C4-2B (cell line): ENCODE results near the gene ULK1.

Experiments
- ZFX ChIP-seq: fragments of 450-650 bp; IDR thresholded peaks from 2 replicates; pipeline ENCODE4 v1.6.1; 2017
- TF ChIP-seq, protein P1 (sequence below): fragments of 450-650 bp; conservative IDR thresholded peaks from 2 replicates; pipeline ENCODE4 v1.5.1; 2017; ENCODE audit warnings: mild to moderate bottlenecking

DNA sequence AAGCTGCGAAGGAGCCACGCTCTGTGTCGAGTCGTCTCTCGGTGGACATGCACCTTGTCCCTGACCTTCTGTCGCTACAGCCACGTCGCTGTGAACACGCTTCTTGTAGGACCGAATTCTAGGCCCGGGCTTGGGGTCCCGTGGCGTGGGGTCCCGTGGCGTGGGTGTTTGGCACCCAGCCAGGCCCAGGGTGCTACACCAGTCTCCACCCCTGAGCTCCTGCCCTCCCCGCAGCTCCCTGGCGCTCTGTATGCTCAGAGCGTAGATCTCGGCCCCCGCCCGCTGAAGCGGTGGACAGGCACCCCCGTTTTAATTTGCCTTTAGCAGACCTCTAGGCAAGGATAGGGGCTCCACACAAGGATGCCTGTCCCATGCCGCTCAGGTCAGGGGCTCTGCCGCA is 49.8 kb upstream of the ULK1 start:
- TF ChIP-seq, protein P1, sequence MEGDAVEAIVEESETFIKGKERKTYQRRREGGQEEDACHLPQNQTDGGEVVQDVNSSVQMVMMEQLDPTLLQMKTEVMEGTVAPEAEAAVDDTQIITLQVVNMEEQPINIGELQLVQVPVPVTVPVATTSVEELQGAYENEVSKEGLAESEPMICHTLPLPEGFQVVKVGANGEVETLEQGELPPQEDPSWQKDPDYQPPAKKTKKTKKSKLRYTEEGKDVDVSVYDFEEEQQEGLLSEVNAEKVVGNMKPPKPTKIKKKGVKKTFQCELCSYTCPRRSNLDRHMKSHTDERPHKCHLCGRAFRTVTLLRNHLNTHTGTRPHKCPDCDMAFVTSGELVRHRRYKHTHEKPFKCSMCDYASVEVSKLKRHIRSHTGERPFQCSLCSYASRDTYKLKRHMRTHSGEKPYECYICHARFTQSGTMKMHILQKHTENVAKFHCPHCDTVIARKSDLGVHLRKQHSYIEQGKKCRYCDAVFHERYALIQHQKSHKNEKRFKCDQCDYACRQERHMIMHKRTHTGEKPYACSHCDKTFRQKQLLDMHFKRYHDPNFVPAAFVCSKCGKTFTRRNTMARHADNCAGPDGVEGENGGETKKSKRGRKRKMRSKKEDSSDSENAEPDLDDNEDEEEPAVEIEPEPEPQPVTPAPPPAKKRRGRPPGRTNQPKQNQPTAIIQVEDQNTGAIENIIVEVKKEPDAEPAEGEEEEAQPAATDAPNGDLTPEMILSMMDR, result no peak
- no peak for TF ChIP-seq ZFX
